Measurements from ENCODE around the gene LZTS3. TPM values are rescaled to one million over a fixed set of nuclear protein-coding genes. Genes with fewer than 3 reads are reported as not detected.

The LZTS3 gene
- total and polyA plus RNA-seq, 2 of the 8 experiments (the other 6 are each of a cell fraction or from before 2014, with no cell fraction given), result 31.8 to 33.5 TPM

Other genes starting within 250 kb of the LZTS3 start
- 0.61 and 0.82 TPM in 2 replicates for gene GNRH2, start 129.9 kb downstream of the LZTS3 start, total RNA-seq (2021; fragmentation: NEBNext Ultra II Directional; extraction: Animal tissue kit (Norgen Biotek cat#: 25700))
- 0.09 and 0.16 TPM in 2 replicates for gene GNRH2, start 129.9 kb downstream of the LZTS3 start, polyA plus RNA-seq (2011; rRNA removed)
- 100 and 103 TPM in 2 replicates for gene MRPS26, start 127.5 kb downstream of the LZTS3 start, total RNA-seq (2021; fragmentation: NEBNext Ultra II Directional; extraction: Animal tissue kit (Norgen Biotek cat#: 25700))
- gene MRPS26, start 127.5 kb downstream of the LZTS3 start, polyA plus RNA-seq (2011; rRNA removed), result 83.6 and 99.2 TPM in 2 replicates
- gene OXT, start 101.9 kb downstream of the LZTS3 start, total RNA-seq (2021; fragmentation: NEBNext Ultra II Directional; extraction: Animal tissue kit (Norgen Biotek cat#: 25700)), result not detected in 2 replicates
- not detected in 2 replicates for gene OXT, start 101.9 kb downstream of the LZTS3 start, polyA plus RNA-seq (2011; rRNA removed)
- 0.77 TPM in 1 of 2 replicates, not detected in the other for gene AVP, start 88.8 kb downstream of the LZTS3 start, total RNA-seq (2021; fragmentation: NEBNext Ultra II Directional; extraction: Animal tissue kit (Norgen Biotek cat#: 25700))
- gene AVP, start 88.8 kb downstream of the LZTS3 start, polyA plus RNA-seq (2011; rRNA removed), result 0.18 and 0.42 TPM in 2 replicates
- gene FASTKD5, start 13.7 kb downstream of the LZTS3 start, total RNA-seq (2021; fragmentation: NEBNext Ultra II Directional; extraction: Animal tissue kit (Norgen Biotek cat#: 25700)), result 21.3 and 25.9 TPM in 2 replicates
- 8.9 and 12.0 TPM in 2 replicates for gene FASTKD5, start 13.7 kb downstream of the LZTS3 start, polyA plus RNA-seq (2011; rRNA removed)
- 4.2 and 4.9 TPM in 2 replicates for gene UBOX5, start 13.7 kb downstream of the LZTS3 start, total RNA-seq (2021; fragmentation: NEBNext Ultra II Directional; extraction: Animal tissue kit (Norgen Biotek cat#: 25700))
- gene UBOX5, start 13.7 kb downstream of the LZTS3 start, polyA plus RNA-seq (2011; rRNA removed), result 4.0 and 5.2 TPM in 2 replicates
- gene DDRGK1, start 31.1 kb upstream of the LZTS3 start, total RNA-seq (2021; fragmentation: NEBNext Ultra II Directional; extraction: Animal tissue kit (Norgen Biotek cat#: 25700)), result 42.0 and 43.8 TPM in 2 replicates
- gene DDRGK1, start 31.1 kb upstream of the LZTS3 start, polyA plus RNA-seq (2011; rRNA removed), result 29.4 and 31.2 TPM in 2 replicates
- gene ITPA, start 35.9 kb upstream of the LZTS3 start, total RNA-seq (2021; fragmentation: NEBNext Ultra II Directional; extraction: Animal tissue kit (Norgen Biotek cat#: 25700)), result 80.9 and 94.0 TPM in 2 replicates
- 88.2 and 90.3 TPM in 2 replicates for gene ITPA, start 35.9 kb upstream of the LZTS3 start, polyA plus RNA-seq (2011; rRNA removed)
- gene SLC4A11, start 65.6 kb upstream of the LZTS3 start, total RNA-seq (2021; fragmentation: NEBNext Ultra II Directional; extraction: Animal tissue kit (Norgen Biotek cat#: 25700)), result 29.1 and 32.3 TPM in 2 replicates
- gene SLC4A11, start 65.6 kb upstream of the LZTS3 start, polyA plus RNA-seq (2011; rRNA removed), result 11.9 and 20.9 TPM in 2 replicates
- 5.0 and 5.7 TPM in 2 replicates for gene DNAAF9, start 234.1 kb upstream of the LZTS3 start, total RNA-seq (2021; fragmentation: NEBNext Ultra II Directional; extraction: Animal tissue kit (Norgen Biotek cat#: 25700))
- gene DNAAF9, start 234.1 kb upstream of the LZTS3 start, polyA plus RNA-seq (2011; rRNA removed), result 2.6 and 2.7 TPM in 2 replicates

Data from H1 (cell line).